GM10266 (cell line): Measurements from ENCODE around the gene CA12.

Experiments used
- DNase-seq: peaks from one replicate; pipeline ENCODE4 v3.0.0; 2012; ENCODE audit errors: extremely low spot score
- CTCF ChIP-seq: IDR thresholded peaks from 2 replicates; pipeline ENCODE4 v1.5.1; 2012; ENCODE audit warnings: mild to moderate bottlenecking, low read depth; ENCODE audit not compliant: control insufficient read depth, insufficient read depth; ENCODE audit errors: missing control alignments

The CA12 gene

GRCh38 chr15:63357061-63357460 is 24.6 kb downstream of the CA12 start:
- TF ChIP-seq CTCF: no peak
- DNase-seq: no peak

- no peak for DNase-seq
- TF ChIP-seq CTCF: no peak
Observed at GRCh38 chr15:63354821-63355650, 26.6 kb downstream of the CA12 start.

- no peak for DNase-seq
- no peak for TF ChIP-seq CTCF
Observed at GRCh38 chr15:63353887-63354286, 27.8 kb downstream of the CA12 start.

GRCh38 chr15:63353261-63353660 is 28.4 kb downstream of the CA12 start:
- DNase-seq: no peak
- TF ChIP-seq CTCF: no peak

GRCh38 chr15:63352808-63353207 is 28.8 kb downstream of the CA12 start:
- DNase-seq: no peak
- no peak for TF ChIP-seq CTCF

- TF ChIP-seq CTCF: no peak
- no peak for DNase-seq
Observed at GRCh38 chr15:63351170-63351569, 30.5 kb downstream of the CA12 start.

- no peak for TF ChIP-seq CTCF
- no peak for DNase-seq
Observed at GRCh38 chr15:63350178-63350621, 31.4 kb downstream of the CA12 start.
